ENCODE results near the gene MYCBPAP. TPM values are rescaled to one million over a fixed set of nuclear protein-coding genes. Genes with fewer than 3 reads are reported as not detected.

The MYCBPAP gene
- total and polyA plus RNA-seq, 2 experiments from 2014 or later: 0.32 to 1.4 TPM

DNA sequence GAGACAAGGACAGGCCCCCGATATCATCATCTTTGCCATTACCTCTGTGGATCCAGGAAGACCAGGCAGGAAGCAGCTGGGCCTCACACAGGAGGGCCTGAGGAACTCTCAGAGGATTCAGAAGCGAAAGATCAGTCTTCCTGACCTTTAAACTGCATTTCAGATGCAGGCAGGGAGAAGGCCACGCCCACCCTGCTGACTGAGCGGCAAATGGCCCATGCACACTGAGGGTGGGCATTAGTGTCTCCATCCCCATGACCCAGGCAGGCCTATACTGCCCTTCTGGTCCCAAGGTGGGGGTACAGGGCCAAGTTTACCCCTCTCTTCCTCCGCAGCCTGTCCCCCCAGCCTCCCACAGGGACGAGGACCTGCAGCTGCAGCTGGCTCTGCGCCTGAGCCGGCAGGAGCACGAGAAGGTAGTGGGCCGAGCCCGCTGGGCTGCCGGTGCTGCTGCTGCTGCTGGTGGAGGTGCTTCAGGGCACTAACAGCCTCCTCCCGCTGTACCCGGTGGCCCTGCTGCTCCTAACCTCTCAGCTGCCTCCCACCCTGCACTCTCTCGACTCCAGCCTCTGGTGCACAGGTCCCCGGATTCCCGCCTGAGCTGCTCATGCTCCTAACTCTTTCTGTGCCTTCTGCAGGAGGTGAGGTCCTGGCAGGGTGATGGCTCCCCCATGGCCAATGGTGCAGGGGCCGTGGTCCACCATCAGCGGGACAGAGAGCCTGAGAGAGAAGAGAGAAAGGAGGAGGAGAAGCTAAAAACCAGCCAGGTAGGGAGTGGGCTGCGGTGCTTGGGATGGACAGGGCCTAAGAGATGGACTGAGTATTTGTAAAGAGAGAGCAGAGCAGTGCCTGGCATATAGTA lies 30.5 kb downstream of the MYCBPAP start:
- no peak for TF ChIP-seq EZH2 (IDR thresholded peaks at IDR 0.05; ENCODE audit: insufficient read depth, poor library complexity, severe bottlenecking)
- TF ChIP-seq EZH2phosphoT487 (IDR thresholded peaks at IDR 0.05; ENCODE audit: insufficient read depth, low read depth): no peak
- no peak overlapping the region for H3K9ac ChIP-seq
- H4K20me1 ChIP-seq (ENCODE audit: insufficient read depth): no peaks in the 10 kb centered on the region
- in situ Hi-C loops (cut with MboI): no loop called here
- H3K9me3 ChIP-seq (ENCODE audit: low read depth): no peaks in the 10 kb centered on the region
- H3K4me3 ChIP-seq: no peak overlapping the region
- H3K27me3 ChIP-seq (replicated peaks; ENCODE audit: insufficient read depth): no peaks in the 10 kb centered on the region; the same call in 1 of the 2 replicates
- no peaks in the 10 kb centered on the region for H3K9me2 ChIP-seq (ENCODE audit: insufficient read depth)
- WGBS, 2 experiments (ENCODE audit: low coverage in 1 of 2, low lambda C conversion rate in 2 of 2, missing lambda C conversion rate in 2 of 2): 77 to 80% methylated on average over 20 of the region's 20 CpGs
- no peaks in the 10 kb centered on the region for H3K36me3 ChIP-seq (ENCODE audit: low read depth)
- no peaks in the 10 kb centered on the region for H3F3A ChIP-seq (ENCODE audit: insufficient read depth)
- H2AFZ ChIP-seq: no peak overlapping the region
- H3K79me2 ChIP-seq (ENCODE audit: insufficient read depth): no peaks in the 10 kb centered on the region
- no peak overlapping the region for H3K27ac ChIP-seq
- no peak overlapping the region for H3K4me2 ChIP-seq (ENCODE audit: unreplicated experiment)
- H3K4me1 ChIP-seq (ENCODE audit: insufficient read depth): peaks cover 13% of the 10 kb centered on the region
- DNase-seq: no peak

DNA sequence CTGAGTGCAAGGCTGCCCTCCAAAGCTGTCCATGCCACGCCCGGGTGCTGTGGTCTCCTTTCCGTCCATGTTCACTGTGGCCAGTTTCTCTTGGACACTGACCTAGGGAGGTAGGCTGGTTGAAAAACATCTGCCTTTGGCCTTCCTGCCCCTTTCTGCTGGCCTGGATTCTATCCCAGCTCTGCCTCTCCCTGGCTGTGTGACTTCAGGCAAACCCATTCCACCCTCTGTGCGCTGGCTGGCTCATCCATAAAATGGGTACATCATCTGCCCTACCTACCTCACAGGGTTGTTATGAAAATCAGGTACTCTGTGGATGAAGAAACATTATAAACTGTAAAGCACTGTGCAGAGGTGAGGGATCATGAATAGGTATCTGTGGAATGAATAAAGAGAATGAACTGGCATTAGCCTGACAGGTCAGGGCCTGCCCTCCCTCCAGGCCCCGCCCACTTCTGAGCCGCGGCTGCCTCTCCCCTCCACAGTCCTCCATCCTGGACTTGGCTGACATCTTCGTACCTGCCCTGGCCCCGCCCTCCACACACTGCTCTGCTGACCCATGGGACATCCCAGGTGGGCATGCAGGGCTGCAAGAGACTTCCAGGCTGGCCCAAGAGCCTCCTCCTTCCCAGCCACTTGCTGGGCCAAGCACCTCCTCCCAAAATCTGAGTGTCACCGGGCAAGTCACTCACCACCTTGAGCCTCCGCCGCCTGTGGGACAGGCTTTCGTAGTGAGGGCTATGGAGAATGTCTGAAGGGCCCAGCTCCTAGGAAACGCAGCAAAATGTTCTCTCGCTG lies 31.7 kb downstream of the MYCBPAP start:
- DNase-seq: no peak
- Histone ChIP-seq H3K27me3 (replicated peaks; ENCODE audit: insufficient read depth) (no peaks in the 10 kb centered on the region), H3K9me3 (ENCODE audit: low read depth) (no peaks in the 10 kb centered on the region), H4K20me1 (ENCODE audit: insufficient read depth) (no peaks in the 10 kb centered on the region), H3K4me2 (ENCODE audit: unreplicated experiment) (no peak overlapping the region), H3K4me3 (no peak overlapping the region), H3K79me2 (ENCODE audit: insufficient read depth) (no peaks in the 10 kb centered on the region), H3K9me2 (ENCODE audit: insufficient read depth) (no peaks in the 10 kb centered on the region), H3K27ac (no peak overlapping the region), H3K4me1 (ENCODE audit: insufficient read depth) (peaks cover 9% of the 10 kb centered on the region), H3F3A (ENCODE audit: insufficient read depth) (no peaks in the 10 kb centered on the region), H3K36me3 (ENCODE audit: low read depth) (no peaks in the 10 kb centered on the region), H3K9ac (no peak overlapping the region), H2AFZ (no peak overlapping the region)
- 91 to 93% methylated on average over 15 of the region's 15 CpGs for WGBS, 2 experiments (ENCODE audit: low coverage in 1 of 2, low lambda C conversion rate in 2 of 2, missing lambda C conversion rate in 2 of 2)
- in situ Hi-C loops (cut with MboI): no loop called here
- TF ChIP-seq EZH2 (IDR thresholded peaks at IDR 0.05; ENCODE audit: insufficient read depth, poor library complexity, severe bottlenecking) (no peak), EZH2phosphoT487 (IDR thresholded peaks at IDR 0.05; ENCODE audit: insufficient read depth, low read depth) (no peak)

- H4K20me1 ChIP-seq (ENCODE audit: insufficient read depth): no peaks in the 10 kb centered on the region
- H3F3A ChIP-seq (ENCODE audit: insufficient read depth): no peaks in the 10 kb centered on the region
- no peaks in the 10 kb centered on the region for H3K79me2 ChIP-seq (ENCODE audit: insufficient read depth)
- H3K9me2 ChIP-seq (ENCODE audit: insufficient read depth): no peaks in the 10 kb centered on the region
- H3K36me3 ChIP-seq (ENCODE audit: low read depth): no peaks in the 10 kb centered on the region
- peak overlapping the region; percentile 70; the same call in 1 of the 2 replicates for H3K4me3 ChIP-seq
- H3K27me3 ChIP-seq (replicated peaks; ENCODE audit: insufficient read depth): no peaks in the 10 kb centered on the region
- H3K4me1 ChIP-seq (ENCODE audit: insufficient read depth): peaks cover 9% of the 10 kb centered on the region
- no peaks in the 10 kb centered on the region for H3K9me3 ChIP-seq (ENCODE audit: low read depth)
- DNase-seq: no peak
- H3K4me2 ChIP-seq (ENCODE audit: unreplicated experiment): peak overlapping the region; percentile 75
- no peak overlapping the region for H2AFZ ChIP-seq
- WGBS, 2 experiments (ENCODE audit: low coverage in 1 of 2, low lambda C conversion rate in 2 of 2, missing lambda C conversion rate in 2 of 2): 78 to 81% methylated on average over 9 to 11 of the region's 11 CpGs
- in situ Hi-C loops (cut with MboI): no loop called here
- H3K9ac ChIP-seq: no peak overlapping the region
- H3K27ac ChIP-seq: no peak overlapping the region
- TF ChIP-seq EZH2 (IDR thresholded peaks at IDR 0.05; ENCODE audit: insufficient read depth, poor library complexity, severe bottlenecking) (no peak), EZH2phosphoT487 (IDR thresholded peaks at IDR 0.05; ENCODE audit: insufficient read depth, low read depth) (no peak)
Observed at GRCh38 chr17:50540560-50541401, 32.5 kb downstream of the MYCBPAP start.

GRCh38 chr17:50541402-50541715 lies 33.1 kb downstream of the MYCBPAP start:
- H3K27me3 ChIP-seq (replicated peaks; ENCODE audit: insufficient read depth): no peaks in the 10 kb centered on the region
- no peaks in the 10 kb centered on the region for H3K79me2 ChIP-seq (ENCODE audit: insufficient read depth)
- H3F3A ChIP-seq (ENCODE audit: insufficient read depth): no peaks in the 10 kb centered on the region
- no peak for TF ChIP-seq EZH2phosphoT487 (IDR thresholded peaks at IDR 0.05; ENCODE audit: insufficient read depth, low read depth)
- no peak for TF ChIP-seq EZH2 (IDR thresholded peaks at IDR 0.05; ENCODE audit: insufficient read depth, poor library complexity, severe bottlenecking)
- H3K36me3 ChIP-seq (ENCODE audit: low read depth): no peaks in the 10 kb centered on the region
- peak overlapping the region; percentile 86 for H2AFZ ChIP-seq
- in situ Hi-C loops (cut with MboI): no loop called here
- peak overlapping the region; percentile 70 for H3K4me3 ChIP-seq
- H3K4me1 ChIP-seq (ENCODE audit: insufficient read depth): peaks cover 9% of the 10 kb centered on the region
- H3K4me2 ChIP-seq (ENCODE audit: unreplicated experiment): peak overlapping the region; percentile 75
- no peaks in the 10 kb centered on the region for H4K20me1 ChIP-seq (ENCODE audit: insufficient read depth)
- no peaks in the 10 kb centered on the region for H3K9me2 ChIP-seq (ENCODE audit: insufficient read depth)
- H3K9ac ChIP-seq: peak overlapping the region; percentile 63
- 45 to 52% methylated on average over 9 of the region's 9 CpGs for WGBS, 2 experiments (ENCODE audit: low coverage in 1 of 2, low lambda C conversion rate in 2 of 2, missing lambda C conversion rate in 2 of 2)
- no peak overlapping the region for H3K27ac ChIP-seq
- DNase-seq: no peak
- no peaks in the 10 kb centered on the region for H3K9me3 ChIP-seq (ENCODE audit: low read depth)
